ENCODE results near the gene IL5RA.

Gene IL5RA

DNA sequence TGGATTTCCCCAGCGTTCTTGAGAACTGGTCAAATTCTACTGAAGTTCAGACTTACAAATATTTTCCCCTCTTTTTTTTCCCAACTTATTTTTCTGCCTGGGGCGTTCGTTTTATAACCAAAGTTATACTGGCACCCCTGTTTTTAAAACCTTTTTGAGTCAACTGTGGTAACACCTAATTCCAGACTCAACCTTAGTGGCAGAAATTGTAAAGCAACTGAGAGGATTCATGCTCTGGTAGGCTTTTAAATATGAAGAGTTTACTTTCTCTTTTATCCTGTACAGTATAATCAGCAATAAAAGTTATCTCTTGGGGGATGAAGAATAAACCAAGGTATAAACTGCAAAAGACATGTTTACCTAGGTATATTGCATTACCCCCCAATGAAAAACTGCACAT lies 2.3 kb downstream of the IL5RA start:
- no peak overlapping the region for H3K9ac ChIP-seq (ENCODE audit: low read depth in 1 of 2, low read length in 2 of 2)
- no peak overlapping the region for H3K4me3 ChIP-seq (ENCODE audit: low read depth in 1 of 2, low read length in 2 of 2)
- H3K9me3 ChIP-seq (ENCODE audit: control insufficient read depth in 1 of 2, low read length in 2 of 2): no peaks in the 10 kb centered on the region
- H3K27me3 ChIP-seq (ENCODE audit: control insufficient read depth in 1 of 2, insufficient read depth in 2 of 2, low read length in 2 of 2): no peaks in the 10 kb centered on the region
- peaks cover 0 to 8% of the 10 kb centered on the region in 2 donors for H3K4me1 ChIP-seq (ENCODE audit: control insufficient read depth in 1 of 2, insufficient read depth in 2 of 2, low read length in 2 of 2)
- H3K27ac ChIP-seq (ENCODE audit: low read depth, low read length): no peak overlapping the region
- no peaks in the 10 kb centered on the region for H3K36me3 ChIP-seq (ENCODE audit: control insufficient read depth in 1 of 2, insufficient read depth in 2 of 2, low read length in 2 of 2)

DNA sequence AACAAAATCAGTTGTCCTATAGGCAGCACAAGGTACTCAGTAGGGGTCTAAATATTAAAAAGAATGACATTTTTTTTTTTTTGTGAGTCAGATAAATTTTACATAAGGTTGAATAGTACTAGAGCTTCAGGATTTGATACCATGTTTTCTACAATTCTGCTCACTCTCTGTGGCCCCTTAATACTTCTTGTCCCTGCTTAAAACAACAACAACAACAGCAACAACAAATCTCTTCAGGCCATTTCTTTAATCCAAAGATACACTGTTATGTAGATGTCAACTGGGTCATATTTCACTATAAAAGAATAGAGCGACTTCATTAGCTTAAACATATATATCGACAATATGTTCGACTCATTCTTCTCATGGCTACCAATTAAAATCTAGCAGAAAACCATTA lies 3.0 kb downstream of the IL5RA start:
- Histone ChIP-seq H3K36me3 (ENCODE audit: control insufficient read depth in 1 of 2, insufficient read depth in 2 of 2, low read length in 2 of 2) (no peaks in the 10 kb centered on the region), H3K27ac (ENCODE audit: low read depth, low read length) (no peak overlapping the region), H3K27me3 (ENCODE audit: control insufficient read depth in 1 of 2, insufficient read depth in 2 of 2, low read length in 2 of 2) (no peaks in the 10 kb centered on the region), H3K9ac (ENCODE audit: low read depth in 1 of 2, low read length in 2 of 2) (no peak overlapping the region), H3K9me3 (ENCODE audit: control insufficient read depth in 1 of 2, low read length in 2 of 2) (no peaks in the 10 kb centered on the region), H3K4me1 (ENCODE audit: control insufficient read depth in 1 of 2, insufficient read depth in 2 of 2, low read length in 2 of 2) (peaks cover 0 to 8% of the 10 kb centered on the region in 2 donors), H3K4me3 (ENCODE audit: low read depth in 1 of 2, low read length in 2 of 2) (no peak overlapping the region)

DNA sequence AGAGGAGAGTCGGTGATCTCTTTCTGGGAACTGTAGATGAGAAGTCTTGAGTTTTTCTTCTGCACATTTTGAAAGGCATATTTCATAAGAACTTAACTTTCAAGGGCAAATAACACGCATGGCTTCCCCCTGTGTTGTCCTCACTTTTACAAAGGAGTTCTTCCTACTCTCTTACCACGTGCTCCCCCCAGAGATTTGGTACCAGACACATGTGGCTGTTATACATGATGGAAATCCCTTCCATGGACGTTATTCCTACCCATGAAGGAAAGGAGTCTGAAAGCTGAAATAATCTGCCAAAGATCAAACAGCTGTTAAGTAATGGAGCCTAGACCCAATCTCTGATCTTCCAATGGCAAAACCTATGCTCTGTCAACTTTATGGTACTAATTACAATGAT lies 4.4 kb downstream of the IL5RA start:
- Histone ChIP-seq H3K36me3 (ENCODE audit: control insufficient read depth in 1 of 2, insufficient read depth in 2 of 2, low read length in 2 of 2) (no peaks in the 10 kb centered on the region), H3K4me1 (ENCODE audit: control insufficient read depth in 1 of 2, insufficient read depth in 2 of 2, low read length in 2 of 2) (peaks cover 0 to 7% of the 10 kb centered on the region in 2 donors), H3K4me3 (ENCODE audit: low read depth in 1 of 2, low read length in 2 of 2) (no peak overlapping the region), H3K9ac (ENCODE audit: low read depth in 1 of 2, low read length in 2 of 2) (no peak overlapping the region), H3K27me3 (ENCODE audit: control insufficient read depth in 1 of 2, insufficient read depth in 2 of 2, low read length in 2 of 2) (no peaks in the 10 kb centered on the region), H3K9me3 (ENCODE audit: control insufficient read depth in 1 of 2, low read length in 2 of 2) (no peaks in the 10 kb centered on the region), H3K27ac (ENCODE audit: low read depth, low read length) (no peak overlapping the region)

DNA sequence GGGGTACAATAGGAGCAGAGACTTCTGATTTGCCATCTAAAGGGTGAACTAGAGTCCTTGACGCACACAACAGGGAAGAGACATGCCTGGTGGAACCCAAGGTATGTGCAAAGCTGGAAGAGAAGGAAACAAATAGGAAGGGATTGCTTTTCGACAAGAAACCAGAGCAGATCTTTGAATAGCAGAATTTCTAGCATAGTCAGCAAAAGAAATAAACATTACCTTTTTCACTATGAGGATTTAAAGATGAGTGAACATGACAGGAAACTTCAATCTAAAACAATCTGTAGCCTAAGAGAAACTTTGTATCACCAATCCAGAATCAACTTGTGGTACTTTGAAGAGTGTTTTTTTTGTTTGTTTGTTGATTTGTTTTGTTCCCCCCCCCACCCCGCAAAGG lies 4.9 kb downstream of the IL5RA start:
- Histone ChIP-seq H3K27ac (ENCODE audit: low read depth, low read length) (no peak overlapping the region), H3K9me3 (ENCODE audit: control insufficient read depth in 1 of 2, low read length in 2 of 2) (no peaks in the 10 kb centered on the region), H3K9ac (ENCODE audit: low read depth in 1 of 2, low read length in 2 of 2) (no peak overlapping the region), H3K4me1 (ENCODE audit: control insufficient read depth in 1 of 2, insufficient read depth in 2 of 2, low read length in 2 of 2) (peaks cover 0 to 1% of the 10 kb centered on the region in 2 donors), H3K36me3 (ENCODE audit: control insufficient read depth in 1 of 2, insufficient read depth in 2 of 2, low read length in 2 of 2) (no peaks in the 10 kb centered on the region), H3K4me3 (ENCODE audit: low read depth in 1 of 2, low read length in 2 of 2) (no peak overlapping the region), H3K27me3 (ENCODE audit: control insufficient read depth in 1 of 2, insufficient read depth in 2 of 2, low read length in 2 of 2) (no peaks in the 10 kb centered on the region)

DNA sequence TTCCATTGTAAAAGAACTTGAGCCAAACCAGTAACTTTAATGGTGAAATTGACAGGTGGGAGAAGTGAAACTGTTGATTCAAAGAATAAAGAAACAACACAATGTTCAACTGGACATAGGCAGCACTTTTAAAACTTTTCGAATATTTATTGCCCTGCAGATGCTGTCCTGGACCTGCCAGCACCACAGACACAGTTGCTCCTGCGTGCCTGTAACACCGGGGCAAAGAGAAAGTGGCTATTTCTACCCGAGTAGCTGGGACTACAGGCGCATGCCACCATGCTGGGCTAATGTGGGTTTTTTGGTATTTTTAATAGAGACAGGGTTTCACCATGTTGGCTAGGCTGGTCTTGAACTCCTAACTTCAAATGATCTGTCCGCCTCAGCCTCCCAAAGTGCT lies 7.4 kb downstream of the IL5RA start:
- H3K36me3 ChIP-seq (ENCODE audit: control insufficient read depth in 1 of 2, insufficient read depth in 2 of 2, low read length in 2 of 2): no peaks in the 10 kb centered on the region
- H3K27ac ChIP-seq (ENCODE audit: low read depth, low read length): no peak overlapping the region
- no peak overlapping the region for H3K4me3 ChIP-seq (ENCODE audit: low read depth in 1 of 2, low read length in 2 of 2)
- H3K4me1 ChIP-seq (ENCODE audit: control insufficient read depth in 1 of 2, insufficient read depth in 2 of 2, low read length in 2 of 2): no peaks in the 10 kb centered on the region
- H3K9ac ChIP-seq (ENCODE audit: low read depth in 1 of 2, low read length in 2 of 2): no peak overlapping the region
- H3K27me3 ChIP-seq (ENCODE audit: control insufficient read depth in 1 of 2, insufficient read depth in 2 of 2, low read length in 2 of 2): no peaks in the 10 kb centered on the region
- no peaks in the 10 kb centered on the region for H3K9me3 ChIP-seq (ENCODE audit: control insufficient read depth in 1 of 2, low read length in 2 of 2)

DNA sequence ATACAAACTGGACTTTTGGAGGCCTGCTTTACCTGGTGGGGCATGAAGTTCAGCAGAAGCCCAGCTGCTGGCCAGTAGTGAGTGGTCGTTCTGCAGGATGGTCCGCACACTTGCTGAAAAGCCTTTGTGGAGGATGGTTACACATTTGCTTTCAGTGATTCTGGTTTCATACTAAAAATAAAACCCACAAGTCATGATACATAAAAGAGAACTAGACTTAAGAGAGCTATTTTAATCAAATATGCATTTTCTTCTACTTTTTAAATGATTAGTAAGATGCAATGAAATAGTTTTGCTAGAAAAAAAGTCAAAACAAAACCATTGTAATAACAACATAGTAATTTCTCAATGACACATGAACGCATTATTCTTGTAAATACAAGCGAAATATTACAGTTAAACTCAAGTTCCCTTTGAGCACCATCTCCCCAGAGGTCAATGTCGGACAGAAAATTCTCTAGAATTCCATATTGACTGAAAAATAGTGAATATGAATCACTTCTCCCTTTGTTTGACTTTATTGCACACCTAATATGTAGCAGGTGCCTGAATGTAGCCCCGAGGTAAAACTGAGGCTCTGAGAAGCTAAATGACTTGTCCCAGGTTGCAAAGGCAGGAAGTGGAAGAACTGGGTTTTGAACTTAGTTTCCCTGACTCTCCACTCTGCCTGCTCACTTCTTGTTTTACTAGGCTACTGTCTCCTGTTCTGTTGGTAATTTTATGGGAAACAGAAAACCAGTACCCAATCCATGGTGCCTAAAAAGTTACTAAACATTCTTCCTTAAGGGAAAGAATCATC lies 8.3 kb downstream of the IL5RA start:
- no peak overlapping the region for H3K27ac ChIP-seq (ENCODE audit: low read depth, low read length)
- H3K9me3 ChIP-seq (ENCODE audit: control insufficient read depth in 1 of 2, low read length in 2 of 2): no peaks in the 10 kb centered on the region
- H3K9ac ChIP-seq (ENCODE audit: low read depth in 1 of 2, low read length in 2 of 2): no peak overlapping the region
- no peaks in the 10 kb centered on the region for H3K36me3 ChIP-seq (ENCODE audit: control insufficient read depth in 1 of 2, insufficient read depth in 2 of 2, low read length in 2 of 2)
- no peaks in the 10 kb centered on the region for H3K4me1 ChIP-seq (ENCODE audit: control insufficient read depth in 1 of 2, insufficient read depth in 2 of 2, low read length in 2 of 2)
- H3K27me3 ChIP-seq (ENCODE audit: control insufficient read depth in 1 of 2, insufficient read depth in 2 of 2, low read length in 2 of 2): no peaks in the 10 kb centered on the region
- H3K4me3 ChIP-seq (ENCODE audit: low read depth in 1 of 2, low read length in 2 of 2): no peak overlapping the region

DNA sequence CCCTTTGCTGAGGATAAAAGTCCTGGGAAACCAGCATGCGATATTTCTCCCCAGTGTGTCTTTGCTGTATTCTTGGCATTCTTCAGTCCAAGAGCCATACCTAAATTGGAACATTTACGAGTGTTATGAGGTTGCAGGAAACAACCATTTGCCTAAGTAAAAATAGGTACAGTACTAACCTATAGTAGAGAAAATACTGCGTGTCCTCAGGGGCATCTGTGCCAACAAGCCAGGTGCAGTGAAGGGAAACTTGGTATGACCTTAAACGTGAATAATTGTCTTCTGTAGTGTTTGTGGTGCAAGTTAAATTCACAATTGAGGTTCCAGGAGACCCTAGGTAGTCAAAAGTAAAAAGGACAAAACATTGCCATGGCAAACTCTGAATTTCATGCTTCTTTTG lies 12.2 kb downstream of the IL5RA start:
- H3K4me1 ChIP-seq (ENCODE audit: control insufficient read depth in 1 of 2, insufficient read depth in 2 of 2, low read length in 2 of 2): no peaks in the 10 kb centered on the region
- H3K27ac ChIP-seq (ENCODE audit: low read depth, low read length): no peak overlapping the region
- no peaks in the 10 kb centered on the region for H3K9me3 ChIP-seq (ENCODE audit: control insufficient read depth in 1 of 2, low read length in 2 of 2)
- H3K27me3 ChIP-seq (ENCODE audit: control insufficient read depth in 1 of 2, insufficient read depth in 2 of 2, low read length in 2 of 2): no peaks in the 10 kb centered on the region
- H3K36me3 ChIP-seq (ENCODE audit: control insufficient read depth in 1 of 2, insufficient read depth in 2 of 2, low read length in 2 of 2): no peaks in the 10 kb centered on the region
- H3K9ac ChIP-seq (ENCODE audit: low read depth in 1 of 2, low read length in 2 of 2): no peak overlapping the region
- no peak overlapping the region for H3K4me3 ChIP-seq (ENCODE audit: low read depth in 1 of 2, low read length in 2 of 2)

DNA sequence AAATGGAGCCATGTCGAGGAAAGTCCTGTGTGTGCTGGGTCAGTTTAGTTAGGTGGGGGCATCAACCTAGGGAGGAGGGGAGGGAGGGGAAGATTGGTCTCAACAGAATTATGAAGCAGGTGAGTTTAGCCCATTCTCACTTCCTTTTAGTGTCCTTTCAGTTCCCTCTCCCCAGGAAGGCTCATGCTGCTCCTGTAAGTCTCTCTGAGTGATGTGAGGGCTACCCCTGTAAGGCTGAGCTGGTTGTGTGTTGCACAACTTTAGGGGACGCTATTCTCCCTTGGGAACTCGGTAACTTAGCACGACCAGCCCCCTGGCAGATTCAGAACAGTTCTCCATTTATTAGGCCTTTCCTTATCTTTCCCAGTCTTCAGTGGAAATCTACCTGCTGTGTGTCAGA lies 21.2 kb downstream of the IL5RA start:
- H3K9ac ChIP-seq (ENCODE audit: low read depth in 1 of 2, low read length in 2 of 2): no peak overlapping the region
- no peaks in the 10 kb centered on the region for H3K9me3 ChIP-seq (ENCODE audit: control insufficient read depth in 1 of 2, low read length in 2 of 2)
- no peak overlapping the region for H3K27ac ChIP-seq (ENCODE audit: low read depth, low read length)
- H3K27me3 ChIP-seq (ENCODE audit: control insufficient read depth in 1 of 2, insufficient read depth in 2 of 2, low read length in 2 of 2): no peaks in the 10 kb centered on the region
- no peak overlapping the region for H3K4me3 ChIP-seq (ENCODE audit: low read depth in 1 of 2, low read length in 2 of 2)
- no peaks in the 10 kb centered on the region for H3K4me1 ChIP-seq (ENCODE audit: control insufficient read depth in 1 of 2, insufficient read depth in 2 of 2, low read length in 2 of 2)
- no peaks in the 10 kb centered on the region for H3K36me3 ChIP-seq (ENCODE audit: control insufficient read depth in 1 of 2, insufficient read depth in 2 of 2, low read length in 2 of 2)

DNA sequence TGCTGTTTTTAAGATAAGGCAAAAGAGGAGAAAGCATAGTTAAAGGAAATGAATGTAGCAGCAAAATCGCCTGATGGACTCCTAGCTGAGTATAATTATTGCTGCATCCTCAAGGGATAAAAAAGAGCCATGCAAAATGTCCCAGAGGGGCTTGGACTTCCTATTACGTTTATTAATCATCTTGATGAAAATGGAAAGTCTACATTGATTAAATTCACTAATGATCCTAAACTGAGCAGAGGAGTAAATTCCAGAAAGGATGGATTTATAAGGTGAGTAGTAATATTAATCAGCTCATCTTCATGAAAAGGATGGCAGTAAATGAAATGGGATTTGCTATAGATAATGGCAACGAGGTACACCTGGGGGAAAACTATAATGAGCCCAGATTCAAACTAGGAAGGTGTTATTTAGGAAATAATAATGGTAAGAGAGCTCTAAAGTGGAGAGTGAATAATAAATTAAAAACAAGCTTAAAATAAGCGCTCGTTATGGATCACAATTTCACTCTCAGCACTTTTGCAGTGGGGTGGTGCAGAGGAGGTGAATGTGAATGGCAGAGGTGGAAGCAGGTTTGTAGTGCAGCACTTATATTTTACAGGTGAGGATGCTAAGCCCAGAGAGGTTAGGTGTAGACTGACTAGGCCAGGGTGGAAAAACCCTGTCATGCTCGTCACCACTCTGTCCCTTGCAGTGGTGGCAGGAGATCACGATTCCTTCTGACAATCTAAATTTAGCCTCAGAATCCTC lies 22.3 kb downstream of the IL5RA start:
- Histone ChIP-seq H3K27ac (ENCODE audit: low read depth, low read length) (no peak overlapping the region), H3K4me1 (ENCODE audit: control insufficient read depth in 1 of 2, insufficient read depth in 2 of 2, low read length in 2 of 2) (no peaks in the 10 kb centered on the region), H3K4me3 (ENCODE audit: low read depth in 1 of 2, low read length in 2 of 2) (no peak overlapping the region), H3K36me3 (ENCODE audit: control insufficient read depth in 1 of 2, insufficient read depth in 2 of 2, low read length in 2 of 2) (no peaks in the 10 kb centered on the region), H3K9ac (ENCODE audit: low read depth in 1 of 2, low read length in 2 of 2) (no peak overlapping the region), H3K9me3 (ENCODE audit: control insufficient read depth in 1 of 2, low read length in 2 of 2) (no peaks in the 10 kb centered on the region), H3K27me3 (ENCODE audit: control insufficient read depth in 1 of 2, insufficient read depth in 2 of 2, low read length in 2 of 2) (no peaks in the 10 kb centered on the region)

DNA sequence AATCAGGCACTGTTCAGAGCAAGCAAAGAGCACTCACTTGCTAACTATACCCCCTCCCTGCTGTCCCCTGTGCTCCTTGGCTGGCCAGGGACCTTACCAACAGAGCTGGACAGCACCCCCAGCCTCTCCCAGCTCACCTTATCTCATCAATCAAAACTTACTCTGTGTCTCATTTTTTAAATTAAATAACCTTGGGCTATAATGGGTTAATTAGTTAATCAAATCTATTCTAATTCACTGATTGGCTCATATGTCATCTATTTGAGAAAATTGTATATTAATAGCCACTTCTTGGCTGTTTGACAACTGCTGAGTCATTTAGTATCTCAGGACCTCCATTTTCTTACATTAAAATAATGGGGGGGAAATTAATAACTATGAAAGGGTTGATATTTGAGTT lies 22.9 kb downstream of the IL5RA start:
- Histone ChIP-seq H3K4me1 (ENCODE audit: control insufficient read depth in 1 of 2, insufficient read depth in 2 of 2, low read length in 2 of 2) (no peaks in the 10 kb centered on the region), H3K4me3 (ENCODE audit: low read depth in 1 of 2, low read length in 2 of 2) (no peak overlapping the region), H3K36me3 (ENCODE audit: control insufficient read depth in 1 of 2, insufficient read depth in 2 of 2, low read length in 2 of 2) (no peaks in the 10 kb centered on the region), H3K27me3 (ENCODE audit: control insufficient read depth in 1 of 2, insufficient read depth in 2 of 2, low read length in 2 of 2) (no peaks in the 10 kb centered on the region), H3K9ac (ENCODE audit: low read depth in 1 of 2, low read length in 2 of 2) (no peak overlapping the region), H3K9me3 (ENCODE audit: control insufficient read depth in 1 of 2, low read length in 2 of 2) (no peaks in the 10 kb centered on the region), H3K27ac (ENCODE audit: low read depth, low read length) (no peak overlapping the region)

All from duodenal mucosa (tissue), 2 donors.